NT2/D1 (cell line): ENCODE results near the gene DENND6B.

ENCODE experiments used
- DNase-seq: peaks from one replicate; pipeline ENCODE4 v3.0.0-alpha.2; 2011; ENCODE audit warnings: low read depth, low spot score
- H3K27me3 ChIP-seq: 2 replicates; pipeline ENCODE4 v1.6.0; 2011; ENCODE audit warnings: mild to moderate bottlenecking; ENCODE audit not compliant: insufficient read length, insufficient read depth
- H3K36me3 ChIP-seq: 2 replicates; pipeline ENCODE4 v1.6.1; 2011; ENCODE audit warnings: mild to moderate bottlenecking, low read length, mixed read lengths; ENCODE audit not compliant: insufficient read depth, insufficient read length
- H3K4me1 ChIP-seq: 2 replicates; pipeline ENCODE4 v1.5.1; 2011; ENCODE audit not compliant: insufficient read depth, insufficient read length
- H3K4me3 ChIP-seq: 2 replicates; pipeline ENCODE4 v1.5.1; 2011; ENCODE audit warnings: low read depth; ENCODE audit not compliant: insufficient read length
- H3K9ac ChIP-seq: 2 replicates; pipeline ENCODE4 v1.6.0; 2011; ENCODE audit warnings: low read depth; ENCODE audit not compliant: insufficient read length
- H3K9me3 ChIP-seq: 2 replicates; pipeline ENCODE4 v1.5.1; 2011; ENCODE audit warnings: mild to moderate bottlenecking, low read length; ENCODE audit not compliant: insufficient read depth
- SUZ12 ChIP-seq: IDR thresholded peaks from 2 replicates; pipeline ENCODE4 v1.6.1; 2011; ENCODE audit not compliant: insufficient read length, insufficient read depth; ENCODE audit errors: extremely low read depth
- YY1 ChIP-seq: IDR thresholded peaks from 2 replicates; pipeline ENCODE4 v1.6.1; 2011; ENCODE audit not compliant: insufficient read length, insufficient read depth
- ZNF274 ChIP-seq: IDR thresholded peaks from 2 replicates; pipeline ENCODE4 v1.6.1; 2011; ENCODE audit warnings: mild to moderate bottlenecking, low read depth, low read length

DENND6B gene

DNA sequence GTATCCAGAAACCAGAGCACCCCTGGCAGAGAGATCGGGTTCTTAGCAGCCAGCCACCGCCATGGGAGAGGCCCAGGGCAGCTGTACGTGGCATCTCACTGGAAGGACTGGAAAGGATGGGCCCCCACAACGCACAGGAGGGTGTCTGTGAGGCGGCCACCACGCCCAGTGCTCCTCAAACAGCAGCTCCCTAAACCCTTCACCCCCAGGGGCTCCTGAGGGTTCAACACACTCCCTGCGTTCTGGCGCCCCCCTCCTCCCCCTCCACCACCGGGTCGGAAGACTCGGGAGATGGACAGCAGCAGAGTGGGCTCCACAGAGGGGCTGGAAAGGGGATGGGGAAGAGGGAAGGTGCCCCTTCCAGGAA is 66.4 kb downstream of the DENND6B start:
- peaks cover 2% of the 10 kb centered on the region for H3K27me3 ChIP-seq
- DNase-seq, result no peak
- peaks cover 19% of the 10 kb centered on the region for H3K4me1 ChIP-seq
- H3K4me3 ChIP-seq, result peak overlapping the region; percentile 56
- H3K9ac ChIP-seq, result peak overlapping the region; percentile 80
- H3K36me3 ChIP-seq, result peaks cover 5% of the 10 kb centered on the region
- no peak for TF ChIP-seq ZNF274
- TF ChIP-seq YY1, result no peak
- no peaks in the 10 kb centered on the region for H3K9me3 ChIP-seq

DNA sequence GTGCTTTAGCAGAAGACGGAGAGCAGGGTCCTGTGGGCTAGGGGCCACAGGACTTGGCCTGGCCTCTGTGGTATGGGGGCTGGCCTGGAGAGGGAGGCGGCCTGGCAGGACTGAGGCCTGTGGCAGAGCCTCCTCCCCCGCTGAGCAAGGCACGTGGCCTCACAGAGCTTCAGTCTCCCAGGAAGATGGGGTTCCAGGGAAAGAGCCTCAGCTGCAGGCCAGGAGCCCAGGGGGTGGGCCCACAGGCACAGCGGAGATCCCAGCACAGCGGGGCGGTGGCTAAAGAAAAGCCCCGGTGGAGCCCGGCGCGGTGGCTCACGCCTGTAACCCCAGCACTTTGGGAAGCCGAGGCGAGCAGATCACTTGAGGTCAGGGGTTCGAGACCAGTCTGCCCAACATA is 67.5 kb downstream of the DENND6B start:
- Histone ChIP-seq H3K4me1 (peaks cover 19% of the 10 kb centered on the region), H3K27me3 (no peaks in the 10 kb centered on the region), H3K36me3 (peaks cover 5% of the 10 kb centered on the region), H3K9ac (no peak overlapping the region), H3K4me3 (no peak overlapping the region), H3K9me3 (no peaks in the 10 kb centered on the region)
- no peak for DNase-seq
- TF ChIP-seq SUZ12 (no peak), YY1 (no peak), ZNF274 (no peak)
